GM19099 (cell line): ENCODE measurements around the gene RNF34.

Experiments
- POLR2A ChIP-seq: IDR thresholded peaks from 3 replicates; pipeline ENCODE4 v1.6.1; 2011; ENCODE audit warnings: low read depth; ENCODE audit not compliant: insufficient read length; ENCODE audit errors: extremely low read depth

The RNF34 gene

DNA sequence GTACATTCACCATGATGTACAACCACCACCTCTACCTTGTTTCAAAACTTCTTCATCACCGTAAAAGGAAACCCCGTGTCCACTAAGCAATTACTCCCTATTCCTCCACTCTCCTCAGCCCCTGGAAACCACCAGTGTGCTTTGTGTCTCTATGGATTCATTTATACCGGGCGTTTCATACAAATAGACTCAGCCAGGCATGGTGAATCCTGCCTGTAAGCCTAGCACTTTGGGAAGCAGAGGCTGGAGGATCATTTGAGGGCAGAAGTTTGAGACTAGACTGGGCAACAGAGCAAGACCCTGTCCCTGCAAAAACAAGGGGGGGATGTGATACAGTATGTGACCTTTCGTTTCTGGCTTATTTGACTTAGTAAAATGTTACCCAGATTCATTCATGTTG is 21.2 kb upstream of the RNF34 start:
- TF ChIP-seq POLR2A: no peak

DNA sequence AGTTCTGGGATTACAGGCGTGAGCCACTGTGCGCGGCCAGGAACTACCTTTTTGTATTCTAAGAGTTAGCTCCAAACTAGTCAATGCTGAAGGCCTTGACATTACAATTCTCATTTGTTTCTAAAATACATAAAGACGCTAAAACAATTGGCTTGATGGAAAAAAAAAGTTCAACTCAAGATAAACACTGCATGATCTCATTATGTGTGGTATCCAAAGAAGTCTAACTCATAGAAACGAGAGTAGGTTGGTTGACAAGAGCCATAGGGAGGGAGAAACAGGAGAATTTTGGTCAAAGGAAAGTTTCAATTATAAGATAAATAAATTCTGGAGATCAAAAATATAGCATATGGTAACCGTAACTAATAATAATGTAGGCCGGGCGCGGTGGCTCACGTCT is 20.0 kb upstream of the RNF34 start:
- no peak for TF ChIP-seq POLR2A

- no peak for TF ChIP-seq POLR2A
Measured at GRCh38 chr12:121383601-121384021, 16.3 kb upstream of the RNF34 start.

DNA sequence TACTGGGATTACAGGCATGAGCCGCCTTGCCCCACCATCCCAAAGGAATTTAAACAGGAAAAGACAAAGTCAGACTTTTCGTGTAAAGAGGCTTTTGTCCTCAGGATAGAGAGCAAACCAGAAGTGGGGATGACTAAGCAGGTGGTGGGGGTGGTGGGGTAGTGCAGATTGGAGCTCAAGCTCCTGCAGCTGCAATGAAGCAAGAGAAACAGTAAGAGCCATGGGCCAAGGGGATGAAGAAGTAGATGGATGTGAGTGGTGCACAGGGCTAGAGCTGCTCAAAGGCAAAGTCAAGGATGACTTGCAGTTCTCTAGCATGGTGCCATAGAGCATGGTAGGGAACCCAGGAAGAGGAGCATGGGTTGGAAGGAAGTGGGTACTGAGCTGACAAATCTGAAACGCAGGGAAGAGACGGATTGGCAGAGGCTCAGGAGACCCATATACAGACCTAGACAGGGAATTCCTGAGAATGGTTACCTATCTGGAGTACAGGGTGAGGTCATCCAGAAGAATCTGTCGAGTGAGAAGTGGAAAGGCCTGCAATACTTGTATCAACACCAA is 11.4 kb upstream of the RNF34 start:
- no peak for TF ChIP-seq POLR2A

DNA sequence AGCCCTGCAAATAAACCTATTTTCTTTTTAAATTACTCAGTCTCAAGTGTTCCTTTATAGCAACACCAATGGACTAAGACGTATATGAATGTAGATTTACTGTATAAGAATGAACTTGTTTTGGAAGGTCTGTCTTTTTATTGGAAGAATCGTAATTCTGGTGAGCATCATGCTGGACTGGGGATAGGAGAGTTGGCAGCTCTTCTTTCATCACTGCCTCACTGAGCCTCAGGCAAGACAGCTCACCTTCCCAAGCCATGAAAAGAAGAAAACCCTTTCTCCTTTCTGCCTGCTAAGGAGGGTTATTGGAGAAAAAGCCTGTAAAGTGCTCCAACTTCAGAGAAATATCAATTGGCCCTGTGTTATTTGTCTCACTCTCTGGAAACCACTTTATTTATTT is 9.1 kb upstream of the RNF34 start:
- TF ChIP-seq POLR2A: no peak

GRCh38 chr12:121391619-121392324 is 8.1 kb upstream of the RNF34 start:
- TF ChIP-seq POLR2A: no peak

DNA sequence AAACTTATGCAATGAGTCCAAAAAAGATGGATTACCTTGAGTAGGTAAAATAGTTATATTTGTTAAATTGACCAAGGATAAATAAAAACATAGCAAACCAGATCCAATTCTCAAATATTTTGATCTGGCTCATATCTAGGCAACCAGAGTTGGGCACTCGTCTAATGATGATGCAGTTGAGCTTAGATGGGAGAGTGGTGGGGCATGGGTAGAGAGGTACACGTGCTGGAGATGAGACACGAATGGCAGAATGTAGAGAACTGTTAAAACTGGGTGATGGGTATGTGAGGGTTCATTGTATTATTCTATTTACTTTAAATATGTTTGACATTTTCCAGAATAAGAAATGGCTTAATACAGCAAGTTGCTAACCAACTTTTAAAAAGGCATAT is 7.6 kb upstream of the RNF34 start:
- TF ChIP-seq POLR2A: no peak

DNA sequence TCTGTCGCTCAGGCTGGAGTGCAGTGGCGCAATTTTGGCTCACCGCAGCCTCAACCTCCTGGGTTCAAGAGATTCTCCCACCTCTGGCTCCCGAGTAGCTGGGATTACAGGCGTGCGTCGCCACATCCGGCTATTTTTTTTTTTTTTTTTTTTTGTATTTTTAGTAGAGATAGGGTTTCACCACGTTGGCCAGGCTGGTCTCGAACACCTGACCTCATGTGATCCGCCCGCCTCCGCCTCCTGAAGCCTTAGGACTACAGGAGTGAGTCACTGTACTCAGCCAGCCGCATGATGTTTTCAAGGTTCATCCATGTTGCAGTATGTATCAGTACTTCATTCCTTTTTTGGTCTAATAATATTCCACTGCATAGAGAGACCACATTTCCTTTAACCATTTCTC is 2.4 kb upstream of the RNF34 start:
- TF ChIP-seq POLR2A: no peak

- TF ChIP-seq POLR2A: no peak
Measured at GRCh38 chr12:121398355-121398754, 1.6 kb upstream of the RNF34 start.

GRCh38 chr12:121400332-121401139 is 618 bp downstream of the RNF34 start:
- TF ChIP-seq POLR2A: peak; percentile 56

- no peak for TF ChIP-seq POLR2A
Measured at GRCh38 chr12:121403721-121404120, 3.8 kb downstream of the RNF34 start.

DNA sequence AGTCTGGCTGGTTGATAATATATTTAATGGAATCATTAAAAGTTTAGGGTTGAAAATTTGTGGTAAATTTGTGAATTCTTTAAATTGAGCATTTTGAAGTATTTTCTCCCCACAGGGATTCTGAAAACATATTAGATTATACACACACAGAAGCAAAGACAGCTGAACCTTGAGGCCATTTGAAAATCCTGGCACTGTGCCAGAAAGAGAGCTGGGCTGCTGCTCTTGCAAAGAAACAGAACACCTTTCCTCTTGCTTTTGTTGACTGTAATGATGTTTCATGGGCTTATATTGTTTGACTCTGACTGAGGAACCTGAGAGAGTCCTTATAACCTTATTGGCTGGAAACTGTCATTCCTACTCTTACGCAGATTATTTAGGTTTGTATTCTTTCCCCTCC is 4.8 kb downstream of the RNF34 start:
- TF ChIP-seq POLR2A: no peak

DNA sequence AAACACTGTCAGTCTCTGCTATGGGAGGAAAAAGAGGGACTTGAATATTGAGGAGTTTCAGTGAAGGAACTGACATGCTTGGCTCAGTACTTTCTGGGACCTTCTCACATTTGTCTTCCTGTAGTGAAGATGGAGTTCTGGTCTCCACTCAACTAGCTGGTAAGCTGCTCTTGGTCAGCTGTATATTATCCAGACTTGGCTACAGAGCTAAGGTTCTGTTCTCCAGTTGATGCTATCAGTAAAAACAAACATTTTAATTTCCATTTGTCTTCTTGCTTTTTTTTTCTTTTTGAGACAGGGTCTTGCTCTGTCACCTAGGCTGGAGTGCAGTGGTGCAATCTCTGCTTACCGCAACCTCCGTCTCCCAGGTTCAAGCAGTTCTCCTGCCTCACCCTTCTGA is 5.3 kb downstream of the RNF34 start:
- TF ChIP-seq POLR2A: no peak

GRCh38 chr12:121413917-121414316 is 14.0 kb downstream of the RNF34 start:
- no peak for TF ChIP-seq POLR2A

GRCh38 chr12:121417847-121418246 is 17.9 kb downstream of the RNF34 start:
- no peak for TF ChIP-seq POLR2A

- TF ChIP-seq POLR2A: no peak
Measured at GRCh38 chr12:121420109-121420508, 20.2 kb downstream of the RNF34 start.
